Colonic mucosa (tissue), 4 donors: ENCODE results near the gene PYY. TPM values are rescaled to one million over a fixed set of nuclear protein-coding genes. Genes with fewer than 3 reads are reported as not detected.

Experiments used
- DNase-seq: peaks from one replicate; pipeline ENCODE4 v3.0.0-alpha.2; 2020
- H3K27ac ChIP-seq: fragments of 200-600 bp; one replicate; pipeline ENCODE4 v1.8.0; 2021
- H3K27me3 ChIP-seq: fragments of 200-600 bp; one replicate; pipeline ENCODE4 v1.8.0; 2021
- H3K36me3 ChIP-seq: fragments of 200-600 bp; one replicate; pipeline ENCODE4 v1.8.0; 2021
- H3K4me1 ChIP-seq: fragments of 200-600 bp; one replicate; pipeline ENCODE4 v1.8.0; 2021; ENCODE audit warnings: mild to moderate bottlenecking
- H3K4me3 ChIP-seq: fragments of 200-600 bp; one replicate; pipeline ENCODE4 v1.8.0; 2021
- H3K9ac ChIP-seq, 2 donors: one replicate each; pipeline ENCODE4 v1.7.0; 2013; ENCODE audit warnings: control low read depth in 2 of 2, low read depth in 2 of 2, low read length in 2 of 2
- H3K9me3 ChIP-seq: fragments of 200-600 bp; one replicate; pipeline ENCODE4 v1.8.0; 2021
- intact Hi-C: fragments of 100-400 bp; cut with DNase I; formaldehyde crosslinking; loops from one replicate; pipeline ENCODE4 v1.14.1; 2022
- total RNA-seq, 2 donors: library from RNA; stranded (reverse); fragmentation: NEBNext Ultra II Directional in 1 of 2; extraction: Animal tissue kit (Norgen Biotek cat#: 25700) in 1 of 2; gene quantifications; one replicate each; pipeline ENCODE4 v1.2.1, GENCODE V29; 2021
- TF ChIP-seq, protein P1 (sequence below): fragments of 200-600 bp; IDR thresholded peaks from one replicate; pipeline ENCODE4 v1.8.0; 2022; ENCODE audit warnings: antibody characterized with exemption, mild to moderate bottlenecking
- donor health status: healthy.
- donor health status: DM: no; HTN: no; CAD: no.
- donor health status: DM: no; HTN: no; CAD: no.

The PYY gene
- total RNA-seq, 2 donors from 2014 or later = 73.8 to 258 TPM

DNA sequence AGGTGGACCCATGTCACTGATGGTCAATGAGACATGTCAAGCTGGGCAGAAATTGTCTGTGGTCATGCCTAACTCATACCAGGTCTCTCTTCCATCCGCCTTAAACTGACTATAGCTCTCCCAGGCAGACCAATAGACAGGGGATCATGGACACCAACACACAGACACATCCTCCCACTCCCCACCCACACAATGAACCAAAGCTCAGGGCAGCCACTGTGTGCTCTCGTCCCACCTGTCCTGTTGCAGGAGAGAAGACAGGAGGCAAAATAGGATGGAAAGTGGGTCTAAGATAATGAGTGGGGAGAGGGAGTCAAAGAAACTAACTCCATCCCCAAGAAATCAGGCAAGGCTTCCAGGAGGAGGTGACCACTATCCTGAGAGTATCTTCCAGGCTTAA is 3.2 kb downstream of the PYY start:
- no peaks in the 10 kb centered on the region for H3K36me3 ChIP-seq
- H3K9me3 ChIP-seq = no peaks in the 10 kb centered on the region
- no peak overlapping the region for H3K4me3 ChIP-seq
- H3K4me1 ChIP-seq = peaks cover 3% of the 10 kb centered on the region
- H3K9ac ChIP-seq = no peak overlapping the region
- no peak for DNase-seq
- intact Hi-C loops = loop anchor here (5.0 kb wide), 1 partner anchor 37 kb away; no protein-coding TSS in a partner anchor
- H3K27me3 ChIP-seq = peaks cover 32% of the 10 kb centered on the region
- TF ChIP-seq, protein P1, sequence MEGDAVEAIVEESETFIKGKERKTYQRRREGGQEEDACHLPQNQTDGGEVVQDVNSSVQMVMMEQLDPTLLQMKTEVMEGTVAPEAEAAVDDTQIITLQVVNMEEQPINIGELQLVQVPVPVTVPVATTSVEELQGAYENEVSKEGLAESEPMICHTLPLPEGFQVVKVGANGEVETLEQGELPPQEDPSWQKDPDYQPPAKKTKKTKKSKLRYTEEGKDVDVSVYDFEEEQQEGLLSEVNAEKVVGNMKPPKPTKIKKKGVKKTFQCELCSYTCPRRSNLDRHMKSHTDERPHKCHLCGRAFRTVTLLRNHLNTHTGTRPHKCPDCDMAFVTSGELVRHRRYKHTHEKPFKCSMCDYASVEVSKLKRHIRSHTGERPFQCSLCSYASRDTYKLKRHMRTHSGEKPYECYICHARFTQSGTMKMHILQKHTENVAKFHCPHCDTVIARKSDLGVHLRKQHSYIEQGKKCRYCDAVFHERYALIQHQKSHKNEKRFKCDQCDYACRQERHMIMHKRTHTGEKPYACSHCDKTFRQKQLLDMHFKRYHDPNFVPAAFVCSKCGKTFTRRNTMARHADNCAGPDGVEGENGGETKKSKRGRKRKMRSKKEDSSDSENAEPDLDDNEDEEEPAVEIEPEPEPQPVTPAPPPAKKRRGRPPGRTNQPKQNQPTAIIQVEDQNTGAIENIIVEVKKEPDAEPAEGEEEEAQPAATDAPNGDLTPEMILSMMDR = no peak
- H3K27ac ChIP-seq = no peak overlapping the region

GRCh38 chr17:43949781-43950180 is 4.0 kb downstream of the PYY start:
- Histone ChIP-seq H3K36me3 (no peaks in the 10 kb centered on the region), H3K9me3 (no peaks in the 10 kb centered on the region), H3K4me1 (peaks cover 3% of the 10 kb centered on the region), H3K9ac (no peak overlapping the region), H3K27ac (no peak overlapping the region), H3K4me3 (no peak overlapping the region), H3K27me3 (peaks cover 32% of the 10 kb centered on the region)
- TF ChIP-seq, protein P1 = no peak
- DNase-seq = no peak
- intact Hi-C loops = loop anchor here (5.0 kb wide), 1 partner anchor 38 kb away; no protein-coding TSS in a partner anchor

DNA sequence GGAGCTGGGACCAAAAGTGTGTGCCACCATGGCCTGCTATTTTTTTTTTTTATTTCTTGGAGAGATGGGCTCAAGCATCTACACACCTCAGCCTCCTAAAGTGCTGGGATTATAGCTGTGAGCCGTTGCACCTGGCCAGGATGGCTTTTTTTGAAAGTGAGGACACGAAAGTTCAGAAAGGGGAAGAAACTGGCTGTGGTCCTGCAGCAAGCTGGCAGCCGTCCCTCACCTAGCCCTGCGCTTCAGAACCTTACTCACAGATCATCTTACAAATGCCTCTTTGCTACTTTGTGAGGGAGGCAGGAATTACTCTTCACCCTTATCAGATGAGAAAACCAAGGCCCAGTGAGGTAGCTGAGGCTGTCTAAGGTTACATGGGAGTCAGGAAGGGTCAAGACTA is 7.0 kb downstream of the PYY start:
- DNase-seq = no peak
- H3K9ac ChIP-seq = no peak overlapping the region
- TF ChIP-seq, protein P1 = no peak
- H3K9me3 ChIP-seq = no peaks in the 10 kb centered on the region
- intact Hi-C loops = no loop called here
- no peak overlapping the region for H3K27ac ChIP-seq
- H3K36me3 ChIP-seq = no peaks in the 10 kb centered on the region
- H3K4me3 ChIP-seq = no peak overlapping the region
- H3K27me3 ChIP-seq = peaks cover 10% of the 10 kb centered on the region
- H3K4me1 ChIP-seq = no peaks in the 10 kb centered on the region

DNA sequence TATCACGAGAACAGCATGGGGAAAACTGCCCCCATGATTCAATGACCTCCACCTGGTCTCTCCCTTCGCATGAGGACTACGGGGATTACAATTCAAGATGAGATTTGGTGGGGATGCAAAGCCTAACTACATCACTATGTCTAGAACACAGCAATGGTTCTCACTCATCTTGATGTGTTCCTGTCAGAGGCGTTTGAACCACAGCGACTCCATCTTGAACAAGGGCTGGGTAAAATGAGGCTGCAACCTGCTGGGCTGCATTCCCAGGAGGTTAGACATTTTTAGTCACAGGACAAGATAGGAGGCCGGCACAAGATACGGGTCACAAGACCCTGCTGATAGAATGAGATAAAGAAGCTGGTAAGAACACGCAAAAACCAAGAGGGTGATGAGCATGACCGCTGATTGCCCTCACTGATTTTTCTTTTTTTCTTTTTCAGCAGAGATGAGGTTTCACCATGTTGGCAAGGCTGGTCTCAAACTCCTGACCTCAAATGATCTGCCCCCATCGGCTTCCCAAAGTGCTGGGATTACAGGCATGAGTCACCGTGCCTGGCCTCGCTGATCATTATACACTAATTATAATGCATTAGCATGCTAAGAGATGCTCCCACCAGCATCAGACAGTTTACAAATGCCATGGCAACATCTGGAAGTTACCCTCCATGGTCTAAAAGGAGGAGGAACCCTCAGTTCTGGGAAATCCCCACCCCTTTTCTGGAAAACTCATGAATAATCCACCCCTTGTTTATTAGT is 8.5 kb downstream of the PYY start:
- Histone ChIP-seq H3K9me3 (no peaks in the 10 kb centered on the region), H3K4me3 (no peak overlapping the region), H3K36me3 (no peaks in the 10 kb centered on the region), H3K27ac (no peak overlapping the region), H3K4me1 (no peaks in the 10 kb centered on the region), H3K9ac (no peak overlapping the region), H3K27me3 (peaks cover 6% of the 10 kb centered on the region)
- DNase-seq = no peak
- intact Hi-C loops = no loop called here
- TF ChIP-seq, protein P1 = no peak

DNA sequence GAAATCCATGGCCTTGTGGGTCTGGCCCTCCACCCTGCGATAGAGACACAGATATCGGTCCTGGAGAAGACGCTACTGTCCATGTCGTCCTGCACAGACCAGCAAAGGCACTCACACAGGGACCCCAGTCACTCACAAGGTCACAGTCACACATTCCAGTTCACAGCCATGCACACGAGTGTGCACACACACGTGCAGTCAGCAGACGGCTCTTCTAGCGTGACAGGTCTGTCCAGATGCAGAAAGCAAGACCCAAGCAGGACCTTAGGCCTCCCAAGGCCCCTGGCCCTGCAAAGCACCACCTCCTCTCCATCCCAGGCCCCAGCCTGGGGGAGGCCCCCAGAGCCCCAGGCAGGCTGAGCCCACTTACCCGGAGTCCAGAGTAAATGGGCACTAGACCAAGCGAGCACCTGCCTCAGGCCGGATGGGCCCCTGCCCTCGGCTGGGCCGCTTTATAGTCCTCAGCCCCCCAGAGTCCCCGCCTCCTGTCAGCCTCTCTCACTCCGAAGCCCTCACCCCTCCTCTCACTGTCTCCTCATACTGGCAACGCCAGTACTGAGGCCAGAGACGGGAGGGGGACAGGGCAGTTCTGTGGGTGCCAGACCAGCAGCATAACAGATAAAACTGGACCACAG is 11.6 kb downstream of the PYY start, which contains the start of gene PPY:
TSS of gene PPY (minus strand) at position 426 of the 635 bp plus-strand sequence. CDS start 822 bp downstream, outside the sequence.
- Histone ChIP-seq H3K36me3 (no peaks in the 10 kb centered on the region), H3K4me3 (no peak within 1 kb of the TSS), H3K9me3 (no peaks in the 10 kb centered on the region), H3K4me1 (no peaks in the 10 kb centered on the region), H3K27ac (no peak within 1 kb of the TSS), H3K27me3 (peaks cover 4% of the 10 kb centered on the region), H3K9ac (no peak within 1 kb of the TSS)
- DNase-seq = no peak
- TF ChIP-seq, protein P1 = no peak
- intact Hi-C loops = loop anchor here (5.0 kb wide), 2 partner anchors 50 to 100 kb away; no protein-coding TSS in a partner anchor
